Measurements from ENCODE around the gene CCDC9. TPM values are rescaled to one million over a fixed set of nuclear protein-coding genes. Genes with fewer than 3 reads are reported as not detected.

The CCDC9 gene
- total and polyA plus RNA-seq, 2 of the 13 experiments (the other 11 are each of a cell fraction or from before 2014, with no cell fraction given) = 2.9 to 6.3 TPM

- TF ChIP-seq ZNF512B (CRISPR knock-in tag; IDR thresholded peaks at IDR 0.05; ENCODE audit: borderline replicate concordance) (no peak), ZSCAN30 (CRISPR knock-in tag; IDR thresholded peaks at IDR 0.05) (no peak), GATAD1 (CRISPR knock-in tag; IDR thresholded peaks at IDR 0.05) (peak; percentile 72), ELF1 (CRISPR knock-in tag; IDR thresholded peaks at IDR 0.05) (peak; percentile 88), ZFP91 (CRISPR knock-in tag; IDR thresholded peaks at IDR 0.05; ENCODE audit: borderline replicate concordance) (peak; percentile 96; the same call in 1 of the 2 replicates), ZFP36L2 (CRISPR knock-in tag; IDR thresholded peaks at IDR 0.05) (no peak), ZNF331 (CRISPR knock-in tag; IDR thresholded peaks at IDR 0.05) (0 out of 2 replicates have a peak, but pooled peaks have one; percentile 26), LRRFIP1 (CRISPR knock-in tag; conservative IDR thresholded peaks at IDR 0.05) (no peak), ZNF274 (CRISPR knock-in tag; IDR thresholded peaks at IDR 0.05) (no peak), ZNF263 (CRISPR knock-in tag; IDR thresholded peaks at IDR 0.05) (no peak), ZNF205 (CRISPR knock-in tag; IDR thresholded peaks at IDR 0.05) (no peak; the same call in 1 of the 2 replicates), ESRRA (CRISPR knock-in tag; IDR thresholded peaks at IDR 0.05; ENCODE audit: low read depth) (peak; percentile 59; the same call in 1 of the 2 replicates), ARNT (IDR thresholded peaks at IDR 0.05) (no peak), ATF1 (CRISPR knock-in tag; IDR thresholded peaks at IDR 0.05) (peak; percentile 63; the same call in 1 of the 2 replicates), PRPF4 (IDR thresholded peaks at IDR 0.05; ENCODE audit: low read depth, low read length, poor library complexity, severe bottlenecking) (no peak), ZNF878 (CRISPR knock-in tag; IDR thresholded peaks at IDR 0.05) (no peak), PAX8 (CRISPR knock-in tag; IDR thresholded peaks at IDR 0.05; ENCODE audit: borderline replicate concordance) (no peak), ZNF83 (CRISPR knock-in tag; IDR thresholded peaks at IDR 0.05; ENCODE audit: borderline replicate concordance) (no peak), ZBTB46 (CRISPR knock-in tag; IDR thresholded peaks at IDR 0.05; ENCODE audit: borderline replicate concordance) (no peak), ZNF225 (CRISPR knock-in tag; IDR thresholded peaks at IDR 0.05) (no peak), GABPB1 (CRISPR knock-in tag; IDR thresholded peaks at IDR 0.05) (peak; percentile 78), RBAK (CRISPR knock-in tag; IDR thresholded peaks at IDR 0.05) (no peak)
These were observed 17.2 kb downstream of the CCDC9 start (continued) for GRCh38 chr19:47273313-47274070.
